K562 (cell line): ENCODE data around the gene SRD5A2. TPM values are rescaled to one million over a fixed set of nuclear protein-coding genes. Genes with fewer than 3 reads are reported as not detected.

Experiments
- ATAC-seq: fragments of 200-7000 bp; cut with Tn5 transposase; 3 replicates; pipeline ENCODE4 v1.9.1; 2020; ENCODE audit warnings: moderate library complexity
- BruUV-seq: library from RNA; stranded (reverse); fragments of 400-500 nt; replicated peaks from 2 replicates; lab custom pipeline; 2021; lab: Mats Ljungman, UMichigan
- CTCF ChIA-PET: fragments of 300-600 bp; formaldehyde crosslinking; extraction: SDS; loops from one replicate; lab custom pipeline; 2021; ENCODE audit warnings: low intra/inter-chr PET ratio; lab: Yijun Ruan, JAX
- POLR2A ChIA-PET: fragments of 300-600, 350-650 bp; sonication (Branson Sonifier 250); formaldehyde crosslinking; extraction: SDS; loops from one replicate; lab custom pipeline; 2021; ENCODE audit warnings: antibody characterized with exemption, inconsistent platforms; lab: Yijun Ruan, JAX
- DNase-seq, 4 experiments: peaks; one replicate each; pipeline versions ENCODE4 v3.0.0 to v3.0.0-alpha.2; 2011 to 2018; ENCODE audit warnings: low spot score in 3 of 4, mixed read lengths in 3 of 4; ENCODE audit errors: extremely low read depth in 1 of 4
- FAIRE-seq: peaks from 2 replicates; lab custom pipeline; 2011; peaks lifted over from hg19 to GRCh38; lab: Jason Lieb, UNC
- H2AFZ ChIP-seq: 2 replicates; pipeline ENCODE4 v1.6.0; 2011; ENCODE audit warnings: low read depth, low read length, control low read depth, inconsistent platforms
- H3K27ac ChIP-seq: fragments of 200-600 bp; 3 replicates; pipeline ENCODE4 v1.8.0; 2011; ENCODE audit warnings: low read depth, mild to moderate bottlenecking, control low read depth, inconsistent platforms, low read length, moderate library complexity, mixed read lengths; ENCODE audit errors: extremely low read depth
- H3K27me3 ChIP-seq, 2 experiments: fragments of 300-600 bp in 1 of 2; 2 replicates in 1 of 2; 3 replicates in 1 of 2; pipeline versions ENCODE4 v1.6.0 to v1.8.0; 2011; ENCODE audit warnings: inconsistent platforms in 2 of 2, low read length in 2 of 2, mild to moderate bottlenecking in 1 of 2, mixed read lengths in 1 of 2, moderate library complexity in 1 of 2; ENCODE audit not compliant: control insufficient read depth in 2 of 2, insufficient read depth in 2 of 2
- H3K36me3 ChIP-seq: fragments of 300-600 bp; 3 replicates; pipeline ENCODE4 v1.8.0; 2011; ENCODE audit warnings: mild to moderate bottlenecking, low read length, inconsistent platforms; ENCODE audit not compliant: control insufficient read depth, insufficient read depth
- H3K4me1 ChIP-seq, 2 experiments: fragments of 200-600 bp in 1 of 2; replicated peaks in 1 of 2; 2 replicates in 1 of 2; 3 replicates in 1 of 2; pipeline versions ENCODE4 v1.5.1 to v1.8.0; 2011; ENCODE audit warnings: inconsistent platforms in 2 of 2, low read length in 2 of 2, mild to moderate bottlenecking in 1 of 2, mixed read lengths in 1 of 2, moderate library complexity in 1 of 2; ENCODE audit not compliant: control insufficient read depth in 2 of 2, insufficient read depth in 2 of 2
- H3K4me2 ChIP-seq: 2 replicates; pipeline ENCODE4 v1.6.1; 2011; ENCODE audit warnings: low read length, control low read depth, inconsistent platforms, mixed read lengths; ENCODE audit not compliant: insufficient read depth
- H3K4me3 ChIP-seq: fragments of 200-600 bp; sonication (generic), shearing (Covaris generic); 2 replicates; pipeline ENCODE4 v1.5.1; 2016; ENCODE audit warnings: control low read depth, inconsistent platforms
- H3K79me2 ChIP-seq: fragments of 200-600 bp; 3 replicates; pipeline ENCODE4 v1.8.0; 2011; ENCODE audit warnings: low read length, inconsistent platforms; ENCODE audit not compliant: control insufficient read depth, insufficient read depth
- H3K9ac ChIP-seq, 2 experiments: 2 replicates each; pipeline versions ENCODE4 v1.6.0 to v1.6.1; 2011; ENCODE audit warnings: low read depth in 2 of 2, low read length in 2 of 2, control low read depth in 1 of 2, inconsistent platforms in 1 of 2, mild to moderate bottlenecking in 1 of 2, mixed read lengths in 1 of 2; ENCODE audit not compliant: insufficient read depth in 1 of 2
- H3K9me1 ChIP-seq: one replicate; pipeline ENCODE4 v1.6.0; 2011; ENCODE audit warnings: inconsistent platforms, mild to moderate bottlenecking, low read length, moderate library complexity; ENCODE audit not compliant: control insufficient read depth, insufficient read depth
- H3K9me3 ChIP-seq: replicated peaks from 2 replicates; pipeline ENCODE4 v1.5.1; 2011; ENCODE audit warnings: low read depth, low read length, inconsistent platforms; ENCODE audit not compliant: control insufficient read depth, insufficient read depth
- H4K20me1 ChIP-seq: replicated peaks from 2 replicates; pipeline ENCODE4 v1.6.1; 2011; ENCODE audit warnings: low read length, inconsistent platforms, mixed read lengths; ENCODE audit not compliant: control insufficient read depth, insufficient read depth
- BMI1 ChIP-seq: fragments of 150-350 bp; IDR thresholded peaks from 2 replicates; pipeline ENCODE4 v1.6.1; 2014; ENCODE audit warnings: low read length
- CBFA2T2 ChIP-seq: fragments of 450-650 bp; conservative IDR thresholded peaks from 2 replicates; pipeline ENCODE4 v1.6.1; 2017; ENCODE audit warnings: mild to moderate bottlenecking
- NFRKB ChIP-seq: fragments of 450-650 bp; IDR thresholded peaks from 2 replicates; pipeline ENCODE4 v1.6.1; 2016; ENCODE audit warnings: low read depth
- NR1H2 ChIP-seq: sonication (generic); formaldehyde crosslinking; IDR thresholded peaks from 2 replicates; pipeline ENCODE4 v1.4.0; 2020; ENCODE audit warnings: mild to moderate bottlenecking, missing genetic modification reagents
- RBM17 ChIP-seq: fragments of 200-400 bp; formaldehyde crosslinking; IDR thresholded peaks from 2 replicates; pipeline ENCODE4 v1.6.1; 2017; ENCODE audit warnings: low read depth, mild to moderate bottlenecking, low read length, borderline replicate concordance
- SREBF1 ChIP-seq: fragments of 150-350 bp; IDR thresholded peaks from 2 replicates; pipeline ENCODE4 v1.6.1; 2014; ENCODE audit warnings: antibody characterized with exemption, low read depth, low read length, borderline replicate concordance
- TSC22D4 ChIP-seq: fragments of 450-650 bp; IDR thresholded peaks from 2 replicates; pipeline ENCODE4 v1.6.1; 2016; ENCODE audit warnings: missing genetic modification characterization, missing biosample characterization, control low read depth
- ZNF133 ChIP-seq: fragments of 250-450 bp; sonication (Bioruptor Pico); IDR thresholded peaks from 2 replicates; pipeline ENCODE4 v1.4.0; 2020; ENCODE audit warnings: mild to moderate bottlenecking
- ZNF174 ChIP-seq: fragments of 250-450 bp; sonication (Bioruptor Pico); IDR thresholded peaks from 2 replicates; pipeline ENCODE4 v1.4.0; 2020; ENCODE audit warnings: mild to moderate bottlenecking
- ZNF217 ChIP-seq: sonication (generic); formaldehyde crosslinking; IDR thresholded peaks from 2 replicates; pipeline ENCODE4 v1.8.0; 2022; ENCODE audit warnings: mild to moderate bottlenecking, missing genetic modification reagents
- ZNF224 ChIP-seq: sonication (generic); formaldehyde crosslinking; IDR thresholded peaks from 2 replicates; pipeline ENCODE4 v1.8.0; 2022; ENCODE audit warnings: mild to moderate bottlenecking, missing genetic modification reagents
- ZNF347 ChIP-seq: fragments of 450-650 bp; formaldehyde crosslinking; IDR thresholded peaks from 2 replicates; pipeline ENCODE4 v1.4.0; 2020; ENCODE audit warnings: low read depth, mild to moderate bottlenecking, moderate library complexity
- WGBS: fragments of 100-300 bp; shearing (Covaris generic); methylation state at CpG from one replicate; pipeline ENCODE4 v1.1.6; 2016; ENCODE audit warnings: low coverage, mixed read lengths; ENCODE audit not compliant: insufficient coverage; ENCODE audit errors: missing lambda C conversion rate; 5-methylcytosine and 5-hydroxymethylcytosine counted together
- in situ Hi-C: fragments of 300-500 bp; cut with MboI; formaldehyde crosslinking; loops from 4 replicates; pipeline ENCODE4 v1.15.0; 2018; ENCODE audit warnings: inconsistent platforms, mixed read lengths
- intact Hi-C: fragments of 100-400 bp; cut with micrococcal nuclease; formaldehyde crosslinking; loops from 2 replicates; pipeline ENCODE4 v1.14.2; 2022
- polyA plus RNA-seq, 8 experiments: library from polyadenylated mRNA; depleted of rRNA in 4 of 8; stranded (reverse) in 5 of 8; unstranded in 3 of 8; fragments of >200 nt; fragmentation: Nextera tagmentation in 2 of 8; fragmentation: Illumina TruSeq in 1 of 8; extraction: Ambion mirVana in 2 of 8; extraction: Trizol in 1 of 8; gene quantifications; 2 replicates each; pipeline versions ENCODE4 v1.2.1 to v1.2.3, GENCODE V29; 2011 to 2014; ENCODE audit warnings: inconsistent platforms in 1 of 8, missing spikeins in 1 of 8
- total RNA-seq, 7 experiments: library from RNA; depleted of rRNA in 6 of 7; stranded (reverse); fragments of >200 nt in 6 of 7; fragmentation: Illumina TruSeq in 2 of 7; extraction: Trizol in 2 of 7; gene quantifications; 2 replicates each; pipeline versions ENCODE4 v1.2.1 to v1.2.3, GENCODE V29; 2011 to 2021; ENCODE audit warnings: low replicate concordance in 1 of 7
- TF ChIP-seq, protein P1 (sequence below): fragments of 250-450 bp; sonication (Bioruptor Pico); IDR thresholded peaks from 2 replicates; pipeline ENCODE4 v1.8.0; 2022; ENCODE audit warnings: inconsistent platforms
- TF ChIP-seq, protein P2 (sequence below): sonication (generic); formaldehyde crosslinking; IDR thresholded peaks from 2 replicates; pipeline ENCODE4 v1.8.1; 2023; ENCODE audit warnings: mild to moderate bottlenecking, missing genetic modification reagents, moderate library complexity
- TF ChIP-seq, protein P3 (sequence below): sonication (generic); formaldehyde crosslinking; IDR thresholded peaks from 2 replicates; pipeline ENCODE4 v1.8.0; 2022; ENCODE audit warnings: mild to moderate bottlenecking, missing genetic modification reagents

The SRD5A2 gene
- total and polyA plus RNA-seq, 9 of the 15 experiments (the other 6 are each of a cell fraction or from before 2014, with no cell fraction given), result 0.03 TPM; not detected in 8

GRCh38 chr2:31522786-31523185, 58.0 kb downstream of the SRD5A2 start:
- intact Hi-C loops (loop anchor here (5.0 kb wide), 1 partner anchor 810 kb away; no protein-coding TSS in a partner anchor), in situ Hi-C loops (no loop called here)
- POLR2A ChIA-PET, result interaction anchor here (1.0 kb wide), 1 partner anchor 9 kb away, joined by 4 read pairs; no protein-coding TSS in a partner anchor
- no TSS peak for BruUV-seq
- Histone ChIP-seq H3K4me2 (no peak overlapping the region), H4K20me1 (no peaks in the 10 kb centered on the region), H3K36me3 (no peaks in the 10 kb centered on the region), H3K4me1 (no peaks in the 10 kb centered on the region), H3K27ac (no peak overlapping the region), H2AFZ (no peak overlapping the region), H3K9me3 (no peaks in the 10 kb centered on the region), H3K9me1 (no peaks in the 10 kb centered on the region), H3K9ac (no peak overlapping the region), H3K4me3 (no peak overlapping the region), H3K27me3 (0 out of 5 replicates have a peak, but pooled peaks cover 0 to 4% of the 10 kb centered on the region in 2 experiments), H3K79me2 (no peaks in the 10 kb centered on the region)
- no peak for ATAC-seq
- DNase-seq, result no peak
- WGBS, result 4% methylated on average over 4 of the region's 4 CpGs
- CTCF ChIA-PET, result interaction anchor here (0.9 kb wide), 1 partner anchor 10 kb away, joined by 3 read pairs; no protein-coding TSS in a partner anchor
- no peak for FAIRE-seq
- TF ChIP-seq CBFA2T2, result no peak
- TF ChIP-seq TSC22D4 (tag), result no peak
- no peak for TF ChIP-seq RBM17
- no peak for TF ChIP-seq ZNF133 (CRISPR knock-in tag)
- no peak for TF ChIP-seq ZNF224 (CRISPR knock-in tag)
- no peak for TF ChIP-seq SREBF1
- no peak for TF ChIP-seq NR1H2 (CRISPR knock-in tag)
- TF ChIP-seq ZNF174 (CRISPR knock-in tag), result no peak
- no peak for TF ChIP-seq BMI1
- TF ChIP-seq, protein P1, sequence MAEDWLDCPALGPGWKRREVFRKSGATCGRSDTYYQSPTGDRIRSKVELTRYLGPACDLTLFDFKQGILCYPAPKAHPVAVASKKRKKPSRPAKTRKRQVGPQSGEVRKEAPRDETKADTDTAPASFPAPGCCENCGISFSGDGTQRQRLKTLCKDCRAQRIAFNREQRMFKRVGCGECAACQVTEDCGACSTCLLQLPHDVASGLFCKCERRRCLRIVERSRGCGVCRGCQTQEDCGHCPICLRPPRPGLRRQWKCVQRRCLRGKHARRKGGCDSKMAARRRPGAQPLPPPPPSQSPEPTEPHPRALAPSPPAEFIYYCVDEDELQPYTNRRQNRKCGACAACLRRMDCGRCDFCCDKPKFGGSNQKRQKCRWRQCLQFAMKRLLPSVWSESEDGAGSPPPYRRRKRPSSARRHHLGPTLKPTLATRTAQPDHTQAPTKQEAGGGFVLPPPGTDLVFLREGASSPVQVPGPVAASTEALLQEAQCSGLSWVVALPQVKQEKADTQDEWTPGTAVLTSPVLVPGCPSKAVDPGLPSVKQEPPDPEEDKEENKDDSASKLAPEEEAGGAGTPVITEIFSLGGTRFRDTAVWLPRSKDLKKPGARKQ (CRISPR knock-in tag), result no peak
- TF ChIP-seq, protein P2, sequence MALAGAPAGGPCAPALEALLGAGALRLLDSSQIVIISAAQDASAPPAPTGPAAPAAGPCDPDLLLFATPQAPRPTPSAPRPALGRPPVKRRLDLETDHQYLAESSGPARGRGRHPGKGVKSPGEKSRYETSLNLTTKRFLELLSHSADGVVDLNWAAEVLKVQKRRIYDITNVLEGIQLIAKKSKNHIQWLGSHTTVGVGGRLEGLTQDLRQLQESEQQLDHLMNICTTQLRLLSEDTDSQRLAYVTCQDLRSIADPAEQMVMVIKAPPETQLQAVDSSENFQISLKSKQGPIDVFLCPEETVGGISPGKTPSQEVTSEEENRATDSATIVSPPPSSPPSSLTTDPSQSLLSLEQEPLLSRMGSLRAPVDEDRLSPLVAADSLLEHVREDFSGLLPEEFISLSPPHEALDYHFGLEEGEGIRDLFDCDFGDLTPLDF (CRISPR knock-in tag), result no peak
- TF ChIP-seq, protein P3, sequence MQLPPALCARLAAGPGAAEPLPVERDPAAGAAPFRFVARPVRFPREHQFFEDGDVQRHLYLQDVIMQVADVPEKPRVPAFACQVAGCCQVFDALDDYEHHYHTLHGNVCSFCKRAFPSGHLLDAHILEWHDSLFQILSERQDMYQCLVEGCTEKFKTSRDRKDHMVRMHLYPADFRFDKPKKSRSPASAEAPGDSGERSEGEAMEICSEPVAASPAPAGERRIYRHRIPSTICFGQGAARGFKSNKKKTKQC (CRISPR knock-in tag), result no peak
- TF ChIP-seq ZNF347, result no peak
- no peak for TF ChIP-seq NFRKB
- TF ChIP-seq ZNF217 (CRISPR knock-in tag), result no peak
